ENCODE data around the gene CLDN7. TPM values are rescaled to one million over a fixed set of nuclear protein-coding genes. Genes with fewer than 3 reads are reported as not detected.

CLDN7 gene
- total RNA-seq, 4 donors from 2014 or later = 7.7 to 14.5 (median 11.0) TPM

DNA sequence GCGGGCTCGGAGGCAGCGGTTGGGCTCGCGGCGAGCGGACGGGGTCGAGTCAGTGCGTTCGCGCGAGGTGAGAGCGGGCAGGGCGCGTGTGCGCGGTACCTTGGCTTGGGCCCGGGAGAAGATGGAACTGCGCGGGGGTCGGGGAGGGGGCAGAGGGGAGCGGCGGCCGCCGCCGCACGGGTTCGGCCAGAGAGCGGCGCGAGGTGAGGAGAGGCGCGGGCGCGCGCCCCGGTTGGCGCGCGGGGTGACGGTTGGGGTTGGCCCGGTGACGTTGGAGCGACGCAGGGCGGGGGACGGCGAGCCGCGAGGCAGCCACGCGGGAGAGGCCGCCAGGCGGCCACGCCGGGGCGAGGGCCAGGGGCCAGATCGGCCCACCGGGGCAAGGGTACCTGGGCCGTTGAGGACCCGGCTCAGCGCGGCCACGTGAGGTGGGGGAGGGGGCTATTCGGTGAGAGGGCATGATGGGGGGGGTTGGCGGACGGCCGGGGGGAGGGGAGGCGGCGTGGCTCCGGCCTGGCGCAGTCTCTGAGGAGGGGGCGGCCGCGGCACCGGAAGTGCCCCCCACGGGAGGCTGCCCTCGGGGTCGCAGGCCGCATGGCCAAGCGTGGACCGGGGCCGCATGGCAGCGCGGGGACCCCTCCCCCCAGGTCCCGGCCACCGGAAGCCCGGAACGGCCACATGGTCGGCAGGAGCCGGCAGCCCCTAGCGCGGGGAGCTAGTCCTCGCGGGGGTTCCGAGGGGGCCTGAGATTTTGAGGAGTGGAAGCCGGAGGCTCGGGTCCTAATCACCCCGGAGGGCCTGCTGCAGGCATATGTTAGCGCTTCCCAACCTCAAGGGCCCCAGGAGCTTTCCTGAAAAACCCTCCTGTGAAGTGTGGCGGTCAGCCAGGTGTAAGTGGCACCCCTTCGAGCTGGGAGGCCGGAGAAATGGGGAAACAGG is 45.7 kb upstream of the CLDN7 start:
- Histone ChIP-seq H3K4me3 (peak overlapping the region; percentile 86), H3K27me3 (no peaks in the 10 kb centered on the region), H3K27ac (peak overlapping the region; percentile 96), H3K4me1 (peaks cover 40% of the 10 kb centered on the region), H3K36me3 (peaks cover 36% of the 10 kb centered on the region), H3K9me3 (no peaks in the 10 kb centered on the region)
- DNase-seq (ENCODE audit: low spot score in 2 of 2) = peak in 1 of 2 donors; percentile 88
- WGBS = 1% methylated on average over 22 of the region's 104 CpGs
- no peak for TF ChIP-seq EP300 (IDR thresholded peaks at IDR 0.05)
- TF ChIP-seq POLR2A (IDR thresholded peaks at IDR 0.05) = no peak
- TF ChIP-seq, protein P1, sequence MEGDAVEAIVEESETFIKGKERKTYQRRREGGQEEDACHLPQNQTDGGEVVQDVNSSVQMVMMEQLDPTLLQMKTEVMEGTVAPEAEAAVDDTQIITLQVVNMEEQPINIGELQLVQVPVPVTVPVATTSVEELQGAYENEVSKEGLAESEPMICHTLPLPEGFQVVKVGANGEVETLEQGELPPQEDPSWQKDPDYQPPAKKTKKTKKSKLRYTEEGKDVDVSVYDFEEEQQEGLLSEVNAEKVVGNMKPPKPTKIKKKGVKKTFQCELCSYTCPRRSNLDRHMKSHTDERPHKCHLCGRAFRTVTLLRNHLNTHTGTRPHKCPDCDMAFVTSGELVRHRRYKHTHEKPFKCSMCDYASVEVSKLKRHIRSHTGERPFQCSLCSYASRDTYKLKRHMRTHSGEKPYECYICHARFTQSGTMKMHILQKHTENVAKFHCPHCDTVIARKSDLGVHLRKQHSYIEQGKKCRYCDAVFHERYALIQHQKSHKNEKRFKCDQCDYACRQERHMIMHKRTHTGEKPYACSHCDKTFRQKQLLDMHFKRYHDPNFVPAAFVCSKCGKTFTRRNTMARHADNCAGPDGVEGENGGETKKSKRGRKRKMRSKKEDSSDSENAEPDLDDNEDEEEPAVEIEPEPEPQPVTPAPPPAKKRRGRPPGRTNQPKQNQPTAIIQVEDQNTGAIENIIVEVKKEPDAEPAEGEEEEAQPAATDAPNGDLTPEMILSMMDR (IDR thresholded peaks at IDR 0.05) = peak in 1 of 2 donors; percentile 25
- no peak for TF ChIP-seq POLR2AphosphoS5 (IDR thresholded peaks at IDR 0.05)

DNA sequence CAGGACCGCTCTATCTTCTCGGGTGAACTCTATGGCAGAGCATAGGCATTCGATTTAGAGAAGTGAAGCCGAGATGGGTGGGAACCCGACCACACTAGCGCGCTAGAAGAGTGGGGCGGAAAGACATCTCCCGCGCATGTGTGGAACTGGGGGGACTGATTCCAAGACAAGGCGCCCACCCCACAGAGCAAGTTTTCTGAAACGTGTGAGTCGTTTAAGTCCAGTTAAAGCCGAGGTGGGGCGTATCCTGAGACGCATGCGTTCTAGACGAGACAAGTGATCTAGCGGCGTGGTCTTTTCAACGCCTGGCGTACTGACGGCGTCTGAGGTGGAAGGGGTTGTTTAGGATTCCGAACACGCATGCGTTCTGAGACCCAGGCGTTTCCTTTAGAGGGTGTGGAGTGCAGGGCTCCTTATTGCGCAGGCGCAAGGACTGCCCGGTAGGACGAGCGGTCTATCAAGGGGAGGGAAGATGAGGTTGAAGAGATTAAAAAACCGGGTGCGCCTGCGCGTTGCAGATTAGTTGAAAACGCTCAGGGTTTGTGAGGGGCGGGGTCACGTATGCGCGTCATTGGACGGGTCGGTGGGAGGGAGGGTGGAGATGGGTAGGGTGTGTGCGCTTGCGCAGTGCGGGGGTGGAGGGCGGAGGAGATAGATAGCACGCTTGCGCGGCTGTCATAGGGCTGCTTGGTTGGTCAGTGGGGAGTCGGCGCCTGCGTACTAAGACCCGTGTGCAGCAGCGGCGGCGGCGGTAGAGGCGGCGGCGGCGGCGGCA is 44.8 kb upstream of the CLDN7 start, which contains the start of gene EIF5A:
EIF5A (plus strand) TSS at position 718 of the 775 bp plus-strand sequence. CDS start 2,008 bp downstream, outside the sequence.
- Histone ChIP-seq H3K9me3 (no peaks in the 10 kb centered on the region), H3K4me3 (peak within 1 kb of the TSS; percentile 86), H3K36me3 (peaks cover 28% of the 10 kb centered on the region), H3K4me1 (peaks cover 36% of the 10 kb centered on the region), H3K27ac (peak within 1 kb of the TSS; percentile 96), H3K27me3 (no peaks in the 10 kb centered on the region)
- peak; percentile 52 to 81 for TF ChIP-seq POLR2A (IDR thresholded peaks at IDR 0.05)
- peak; percentile 47 to 59 (median 56) for TF ChIP-seq POLR2AphosphoS5 (IDR thresholded peaks at IDR 0.05)
- TF ChIP-seq EP300 (IDR thresholded peaks at IDR 0.05) = no peak
- TF ChIP-seq, protein P1 (IDR thresholded peaks at IDR 0.05) = no peak
- WGBS = under 1% methylated on average over 58 of the region's 64 CpGs
- DNase-seq (ENCODE audit: low spot score in 2 of 2) = peak; percentile 100

DNA sequence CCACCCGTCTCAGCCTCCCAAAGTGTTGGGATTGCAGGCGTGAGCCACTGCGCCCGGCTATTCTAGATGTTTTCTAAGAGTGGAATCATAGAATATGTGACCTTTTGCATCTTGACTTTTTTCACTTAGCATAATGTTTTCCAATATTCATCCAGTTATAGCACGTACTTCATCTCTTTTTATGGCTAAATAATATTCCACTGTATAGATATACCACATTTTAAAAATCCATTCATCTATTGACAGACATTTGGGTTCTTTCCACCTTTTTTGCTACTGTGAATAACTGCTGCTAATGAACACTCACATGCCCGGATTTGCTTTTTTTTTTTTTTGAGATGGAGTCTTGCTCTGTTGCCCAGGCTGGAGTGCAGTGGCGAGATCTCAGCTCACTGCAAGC is 41.9 kb upstream of the CLDN7 start:
- WGBS = 90% methylated on average over 7 of the region's 7 CpGs
- TF ChIP-seq POLR2AphosphoS5 (IDR thresholded peaks at IDR 0.05) = no peak
- Histone ChIP-seq H3K4me1 (peaks cover 10% of the 10 kb centered on the region), H3K27me3 (no peaks in the 10 kb centered on the region), H3K9me3 (no peaks in the 10 kb centered on the region), H3K4me3 (no peak overlapping the region), H3K36me3 (no peaks in the 10 kb centered on the region), H3K27ac (no peak overlapping the region)
- DNase-seq (ENCODE audit: low spot score in 2 of 2) = no peak

DNA sequence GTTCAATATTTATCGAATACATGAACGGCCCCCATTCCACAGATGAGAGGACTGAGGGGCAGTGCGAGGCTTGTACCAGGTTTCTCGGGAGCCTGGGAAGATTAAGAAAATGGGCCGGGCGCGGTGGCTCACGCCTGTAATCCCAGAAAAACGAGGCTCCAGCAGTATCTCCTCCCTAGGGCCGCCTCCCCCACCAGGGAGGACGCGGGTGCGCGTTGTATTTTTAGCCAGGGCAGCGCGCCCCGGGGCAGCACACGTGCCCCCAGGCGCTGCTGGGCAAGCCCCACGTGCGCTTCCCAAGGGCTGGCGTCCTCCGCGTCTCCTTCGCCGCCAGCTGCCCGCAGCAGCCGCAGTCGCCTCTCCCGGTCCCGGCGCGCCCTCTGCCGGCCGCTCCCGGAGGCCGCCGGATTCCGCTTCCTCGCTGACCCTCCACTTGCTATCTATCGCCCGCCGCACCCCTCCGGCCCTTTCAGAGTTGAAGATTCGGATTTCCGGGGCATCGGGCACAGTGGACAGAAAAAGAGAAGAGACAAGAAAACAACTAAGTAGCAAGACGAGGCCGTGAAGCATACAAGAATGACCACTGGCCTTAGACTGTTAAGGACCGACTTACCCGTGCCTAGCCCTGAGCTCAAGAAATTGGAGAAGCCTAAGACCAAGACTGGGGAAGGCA is 34.0 kb upstream of the CLDN7 start:
- 6% methylated on average over 30 of the region's 51 CpGs for WGBS
- H3K4me3 ChIP-seq = peak overlapping the region; percentile 20
- TF ChIP-seq POLR2AphosphoS5 (IDR thresholded peaks at IDR 0.05) = peak in 1 of 3 donors; percentile 61
- TF ChIP-seq, protein P1 (IDR thresholded peaks at IDR 0.05) = peak; percentile 91 to 95
- TF ChIP-seq POLR2A (IDR thresholded peaks at IDR 0.05) = no peak
- no peak for TF ChIP-seq EP300 (IDR thresholded peaks at IDR 0.05)
- H3K27me3 ChIP-seq = peaks cover 36% of the 10 kb centered on the region
- H3K4me1 ChIP-seq = peaks cover 55% of the 10 kb centered on the region
- no peaks in the 10 kb centered on the region for H3K36me3 ChIP-seq
- DNase-seq (ENCODE audit: low spot score in 2 of 2) = peak in 1 of 2 donors; percentile 90
- peak overlapping the region; percentile 7 for H3K27ac ChIP-seq
- no peaks in the 10 kb centered on the region for H3K9me3 ChIP-seq
